ENCODE measurements around the gene ARHGAP19.
"Not testable (repeated sequence)": the region's sequence is repeated elsewhere in the genome, so short reads cannot be mapped to it uniquely, and the experiment has no call there.

Gene ARHGAP19

DNA sequence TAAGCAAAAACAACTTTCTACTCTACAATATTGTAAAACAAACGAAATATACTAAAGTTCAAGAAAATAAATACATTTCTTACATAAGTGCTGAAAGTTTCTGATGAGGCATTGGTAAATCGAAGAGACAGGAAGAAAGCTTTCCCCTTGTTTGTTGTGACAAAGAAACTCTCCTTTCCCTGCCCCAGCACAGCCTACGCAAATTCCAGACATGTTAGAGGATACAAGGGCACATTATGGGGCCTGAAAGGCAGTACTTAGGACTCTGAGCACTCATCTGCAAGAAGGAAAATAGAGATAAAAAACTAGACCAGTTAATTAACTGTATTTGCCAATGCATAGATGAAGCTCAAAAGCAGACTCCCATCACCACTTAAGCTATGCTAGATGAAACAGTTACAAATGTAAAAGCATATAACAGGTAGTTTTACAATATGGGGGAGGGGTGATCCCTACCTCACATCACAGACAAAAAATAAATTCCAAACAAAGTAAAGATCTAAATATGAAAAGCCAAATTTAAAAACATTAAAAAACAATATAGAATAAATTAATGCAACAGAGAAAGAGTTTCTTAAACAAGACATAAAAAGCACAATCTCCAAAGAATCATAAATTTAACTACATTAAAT, 21.8 kb downstream of the ARHGAP19 start:
- Histone ChIP-seq H3K36me3 (ENCODE audit: control insufficient read depth, insufficient read depth, low read length) (no peaks in the 10 kb centered on the region), H3K27me3 (replicated peaks; ENCODE audit: control insufficient read depth, insufficient read depth, low read length) (no peaks in the 10 kb centered on the region), H3K4me3 (replicated peaks; ENCODE audit: low read depth, low read length) (no peak overlapping the region)
- no peak for DNase-seq (ENCODE audit: extremely low read depth, insufficient read length)
- TF ChIP-seq CTCF (IDR thresholded peaks at IDR 0.05; ENCODE audit: insufficient read depth, low read length, poor library complexity, severe bottlenecking), result no peak

GRCh38 chr10:97267671-97268070, 24.8 kb downstream of the ARHGAP19 start:
- no peak for DNase-seq (ENCODE audit: extremely low read depth, insufficient read length)
- no peak overlapping the region for H3K4me3 ChIP-seq (replicated peaks; ENCODE audit: low read depth, low read length)
- H3K27me3 ChIP-seq (replicated peaks; ENCODE audit: control insufficient read depth, insufficient read depth, low read length), result no peaks in the 10 kb centered on the region
- TF ChIP-seq CTCF (IDR thresholded peaks at IDR 0.05; ENCODE audit: insufficient read depth, low read length, poor library complexity, severe bottlenecking), result no peak
- no peaks in the 10 kb centered on the region; the same call in 1 of the 2 replicates for H3K36me3 ChIP-seq (ENCODE audit: control insufficient read depth, insufficient read depth, low read length)

DNA sequence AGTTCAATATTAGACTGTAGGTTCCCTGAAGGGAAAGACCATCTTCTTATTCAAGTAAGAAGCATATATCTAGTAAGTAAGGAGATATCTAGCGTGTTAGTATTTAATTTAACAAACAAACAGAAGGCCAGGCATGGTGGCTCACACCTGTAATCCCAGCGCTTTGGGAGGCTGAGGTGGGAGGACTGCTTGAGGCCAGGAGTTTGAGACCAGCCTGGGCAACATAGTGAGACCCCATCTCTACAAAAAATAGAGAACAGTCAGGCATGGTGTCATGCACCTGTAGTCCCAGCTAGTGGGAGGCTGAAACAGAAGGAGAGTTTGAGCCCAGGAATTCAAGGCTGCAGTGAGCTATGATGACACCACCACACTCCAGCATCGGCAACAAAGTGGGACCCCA, 27.3 kb downstream of the ARHGAP19 start:
- not testable (repeated sequence) for H3K27me3 ChIP-seq (replicated peaks; ENCODE audit: control insufficient read depth, insufficient read depth, low read length); H3K4me3 ChIP-seq (replicated peaks; ENCODE audit: low read depth, low read length); DNase-seq (ENCODE audit: extremely low read depth, insufficient read length); H3K36me3 ChIP-seq (ENCODE audit: control insufficient read depth, insufficient read depth, low read length)

- TF ChIP-seq CTCF (IDR thresholded peaks at IDR 0.05; ENCODE audit: insufficient read depth, low read length, poor library complexity, severe bottlenecking), result no peak
- H3K36me3 ChIP-seq (ENCODE audit: control insufficient read depth, insufficient read depth, low read length), result peaks cover 1% of the 10 kb centered on the region; the same call in 1 of the 2 replicates
- H3K27me3 ChIP-seq (replicated peaks; ENCODE audit: control insufficient read depth, insufficient read depth, low read length), result no peaks in the 10 kb centered on the region
- H3K4me3 ChIP-seq (replicated peaks; ENCODE audit: low read depth, low read length), result no peak overlapping the region
- no peak for DNase-seq (ENCODE audit: extremely low read depth, insufficient read length)
These were observed 28.5 kb downstream of the ARHGAP19 start for GRCh38 chr10:97263971-97264370.

DNA sequence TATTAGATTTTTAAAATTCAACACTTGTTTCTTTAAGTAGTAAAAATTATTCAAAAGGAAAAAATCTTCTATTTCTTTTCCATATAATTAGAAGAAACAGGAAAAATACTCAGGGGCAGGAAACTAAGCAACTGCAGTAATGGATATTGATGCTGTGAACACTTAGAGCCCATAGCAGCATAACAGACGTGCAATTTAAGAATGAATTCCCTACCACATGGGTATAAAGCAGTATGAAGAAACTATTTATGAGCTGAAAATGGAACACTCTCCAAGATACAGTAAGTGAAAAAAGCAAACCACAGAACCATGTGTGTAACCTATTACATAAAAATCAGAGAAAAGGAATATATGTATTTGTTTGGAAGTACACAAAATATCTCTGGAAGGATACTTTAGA, 30.8 kb downstream of the ARHGAP19 start:
- TF ChIP-seq CTCF (IDR thresholded peaks at IDR 0.05; ENCODE audit: insufficient read depth, low read length, poor library complexity, severe bottlenecking), result no peak
- DNase-seq (ENCODE audit: extremely low read depth, insufficient read length), result no peak
- Histone ChIP-seq H3K27me3 (replicated peaks; ENCODE audit: control insufficient read depth, insufficient read depth, low read length) (no peaks in the 10 kb centered on the region), H3K36me3 (ENCODE audit: control insufficient read depth, insufficient read depth, low read length) (peaks cover 3% of the 10 kb centered on the region), H3K4me3 (replicated peaks; ENCODE audit: low read depth, low read length) (no peak overlapping the region)

DNA sequence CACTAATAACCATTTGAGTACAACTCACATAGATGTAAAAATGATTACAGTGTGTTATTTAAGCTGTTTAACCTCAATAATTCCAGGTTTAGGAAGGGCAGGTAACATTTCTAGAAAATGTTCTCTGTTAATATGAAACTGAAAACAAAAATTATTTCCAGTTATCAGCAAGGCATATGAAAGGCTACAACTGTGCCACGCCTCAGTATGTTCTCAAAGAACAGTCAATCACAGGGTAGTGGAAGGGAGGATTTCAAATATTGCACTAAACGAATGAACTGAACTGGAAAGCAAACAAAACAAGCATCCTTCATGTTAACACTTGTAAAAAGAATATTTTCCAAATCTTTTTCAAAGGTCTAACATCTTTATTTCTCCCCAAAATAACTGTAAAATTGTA, 31.3 kb downstream of the ARHGAP19 start:
- DNase-seq (ENCODE audit: extremely low read depth, insufficient read length), result no peak
- no peak for TF ChIP-seq CTCF (IDR thresholded peaks at IDR 0.05; ENCODE audit: insufficient read depth, low read length, poor library complexity, severe bottlenecking)

More for the DNA sequence above, 31.3 kb downstream of the ARHGAP19 start:
- Histone ChIP-seq H3K4me3 (replicated peaks; ENCODE audit: low read depth, low read length) (no peak overlapping the region), H3K27me3 (replicated peaks; ENCODE audit: control insufficient read depth, insufficient read depth, low read length) (no peaks in the 10 kb centered on the region), H3K36me3 (ENCODE audit: control insufficient read depth, insufficient read depth, low read length) (peaks cover 3% of the 10 kb centered on the region)
